Kidney (tissue), 14 donors: ENCODE results near the gene SFSWAP. TPM values are rescaled to one million over a fixed set of nuclear protein-coding genes. Genes with fewer than 3 reads are reported as not detected.
"Not testable (repeated sequence)": the region's sequence is repeated elsewhere in the genome, so short reads cannot be mapped to it uniquely, and the experiment has no call there.

Source experiments
- DNase-seq, 5 donors: peaks; one replicate each; pipeline ENCODE4 v3.0.0-alpha.2; 2013 to 2020
- FAIRE-seq: peaks from 2 replicates; lab custom pipeline; 2012; peaks lifted over from hg19 to GRCh38; lab: Jason Lieb, UNC
- H3K27ac ChIP-seq, 2 donors: one replicate each; pipeline ENCODE4 v1.7.0; 2013; ENCODE audit warnings: low read depth in 2 of 2, low read length in 2 of 2, inconsistent platforms in 1 of 2
- H3K27me3 ChIP-seq: one replicate; pipeline ENCODE4 v1.7.1; 2013; ENCODE audit warnings: low read length, inconsistent platforms; ENCODE audit not compliant: control insufficient read depth, insufficient read depth
- H3K36me3 ChIP-seq, 3 donors: one replicate each; pipeline versions ENCODE4 v1.7.0 to v1.7.1; 2013; ENCODE audit warnings: low read length in 3 of 3, control low read depth in 1 of 3, inconsistent platforms in 1 of 3; ENCODE audit not compliant: insufficient read depth in 3 of 3, control insufficient read depth in 2 of 3
- H3K4me1 ChIP-seq, 3 donors: one replicate each; pipeline versions ENCODE4 v1.7.0 to v1.7.1; 2013; ENCODE audit warnings: low read length in 3 of 3, inconsistent platforms in 1 of 3, low read depth in 1 of 3; ENCODE audit not compliant: control insufficient read depth in 2 of 3, insufficient read depth in 2 of 3
- H3K4me3 ChIP-seq, 3 donors: one replicate each; pipeline versions ENCODE4 v1.7.0 to v1.8.1; 2013; ENCODE audit warnings: low read length in 3 of 3, control low read depth in 1 of 3, inconsistent platforms in 1 of 3
- H3K9ac ChIP-seq, 3 donors: one replicate each; pipeline versions ENCODE4 v1.7.0 to v1.7.1; 2013; ENCODE audit warnings: low read length in 3 of 3, control low read depth in 1 of 3, inconsistent platforms in 1 of 3
- H3K9me3 ChIP-seq, 3 donors: one replicate each; pipeline versions ENCODE4 v1.7.0 to v1.7.1; 2013; ENCODE audit warnings: low read length in 3 of 3, control low read depth in 1 of 3, inconsistent platforms in 1 of 3; ENCODE audit not compliant: control insufficient read depth in 2 of 3, insufficient read depth in 1 of 3
- CTCF ChIP-seq: IDR thresholded peaks from 3 replicates; pipeline ENCODE4 v1.5.1; 2012; ENCODE audit warnings: mild to moderate bottlenecking, moderate library complexity, borderline replicate concordance; ENCODE audit not compliant: insufficient read depth; ENCODE audit errors: extremely low read depth
- intact Hi-C: fragments of 100-400 bp; cut with DNase I; formaldehyde crosslinking; loops from one replicate; pipeline ENCODE4 v1.11.1; 2022
- polyA plus RNA-seq: library from polyadenylated mRNA; stranded (reverse); fragments of 350-450 nt; fragmentation: Illumina TruSeq; extraction: RNeasy Lipid Tissue Mini Kit (QIAGEN cat#74804); gene quantifications from one replicate; pipeline ENCODE4 v1.2.3, GENCODE V29; 2014; ENCODE audit warnings: low read depth, low replicate concordance; ENCODE audit not compliant: insufficient read depth
- total RNA-seq: library from RNA; stranded (reverse); fragmentation: NEBNext Ultra II Directional; extraction: Animal tissue kit (Norgen Biotek cat#: 25700); gene quantifications from one replicate; pipeline ENCODE4 v1.2.1, GENCODE V29; 2021
- donor health status: control.
- donor health status: control.
- donor health status: control.
- donor health status: control.
- donor health status: control.
- donor health status: DM: yes; HTN: yes; CAD: no.
- donor health status: Normal renal cell carcinoma (clear cell type).

The SFSWAP gene
- total and polyA plus RNA-seq, 2 donors from 2014 or later: 13.9 to 46.2 TPM

- Histone ChIP-seq H3K36me3 (no peaks in the 10 kb centered on the region), H3K27ac (no peak overlapping the region), H3K4me3 (no peak overlapping the region), H3K4me1 (peaks cover 0 to 3% (median 0%) of the 10 kb centered on the region in 3 donors), H3K9ac (no peak overlapping the region), H3K27me3 (no peaks in the 10 kb centered on the region), H3K9me3 (no peaks in the 10 kb centered on the region)
- TF ChIP-seq CTCF: no peak
- no peak for FAIRE-seq
- no peak for DNase-seq
- intact Hi-C loops: no loop called here
Measured at GRCh38 chr12:131808744-131809371, 98.0 kb downstream of the SFSWAP start.

- H3K36me3 ChIP-seq, H3K27ac ChIP-seq, H3K27me3 ChIP-seq, H3K9ac ChIP-seq, H3K4me3 ChIP-seq, DNase-seq, H3K9me3 ChIP-seq, FAIRE-seq, H3K4me1 ChIP-seq, intact Hi-C loops: not testable (repeated sequence)
Measured at GRCh38 chr12:131809476-131810254, 98.8 kb downstream of the SFSWAP start.

GRCh38 chr12:131810726-131811125, 99.8 kb downstream of the SFSWAP start:
- intact Hi-C loops: no loop called here
- no peak overlapping the region for H3K9ac ChIP-seq
- FAIRE-seq (no peak), DNase-seq (no peak)
- no peak for TF ChIP-seq CTCF
- H3K4me1 ChIP-seq: no peaks in the 10 kb centered on the region
- no peak overlapping the region for H3K27ac ChIP-seq
- no peaks in the 10 kb centered on the region for H3K9me3 ChIP-seq
- no peak overlapping the region for H3K4me3 ChIP-seq
- no peaks in the 10 kb centered on the region for H3K27me3 ChIP-seq
- no peaks in the 10 kb centered on the region for H3K36me3 ChIP-seq

- TF ChIP-seq CTCF: no peak
- DNase-seq (no peak), FAIRE-seq (no peak)
- H3K36me3 ChIP-seq: no peaks in the 10 kb centered on the region
- H3K9me3 ChIP-seq: no peaks in the 10 kb centered on the region
- no peak overlapping the region for H3K27ac ChIP-seq
- no peaks in the 10 kb centered on the region for H3K27me3 ChIP-seq
- no peaks in the 10 kb centered on the region for H3K4me1 ChIP-seq
- intact Hi-C loops: no loop called here
- no peak overlapping the region for H3K4me3 ChIP-seq
- no peak overlapping the region for H3K9ac ChIP-seq
Measured at GRCh38 chr12:131815131-131815530, 104.2 kb downstream of the SFSWAP start.
